HG03175 (cell line): ENCODE data around the gene CD84.
"Not testable (repeated sequence)": the region's sequence is repeated elsewhere in the genome, so short reads cannot be mapped to it uniquely, and the experiment has no call there.

Source experiments
- ATAC-seq: cut with Tn5 transposase; IDR thresholded peaks from one replicate; pipeline ENCODE4 v1.9.1; 2021; ENCODE audit warnings: mild to moderate bottlenecking, moderate library complexity; ENCODE audit not compliant: unreplicated experiment

CD84 gene

DNA sequence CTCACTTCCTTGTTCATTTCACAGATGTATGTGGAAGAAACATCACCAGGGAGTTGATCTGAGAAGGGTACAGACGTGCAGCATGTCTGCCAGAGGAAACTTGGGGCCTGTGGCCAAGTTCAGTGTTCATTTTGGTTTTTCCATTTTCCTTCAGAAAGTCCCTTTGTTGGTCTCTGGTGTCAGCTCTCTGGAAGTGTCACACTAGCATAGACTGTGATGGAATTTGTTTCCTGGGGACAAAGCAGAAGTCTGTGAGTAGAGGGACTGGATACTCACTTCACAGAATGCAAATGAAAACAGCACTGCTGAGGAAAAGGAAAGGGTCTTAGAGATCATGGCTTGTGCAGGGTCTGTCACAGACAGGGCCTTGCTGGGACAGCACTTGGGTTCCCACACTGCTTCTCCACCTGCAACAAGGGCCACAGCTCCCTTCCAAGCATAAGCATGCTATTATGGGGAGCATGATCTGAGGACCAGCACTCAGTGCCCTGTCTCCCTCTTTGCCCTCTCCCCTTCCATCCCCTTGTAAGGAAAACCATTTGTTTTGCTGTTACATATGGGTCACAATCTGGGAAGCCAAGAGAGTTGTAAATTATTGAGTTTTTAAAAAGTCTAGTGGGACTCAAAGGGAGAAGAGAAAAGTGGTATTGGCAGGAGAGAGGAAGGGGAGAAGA, 31.4 kb upstream of the CD84 start:
- no peak for ATAC-seq

DNA sequence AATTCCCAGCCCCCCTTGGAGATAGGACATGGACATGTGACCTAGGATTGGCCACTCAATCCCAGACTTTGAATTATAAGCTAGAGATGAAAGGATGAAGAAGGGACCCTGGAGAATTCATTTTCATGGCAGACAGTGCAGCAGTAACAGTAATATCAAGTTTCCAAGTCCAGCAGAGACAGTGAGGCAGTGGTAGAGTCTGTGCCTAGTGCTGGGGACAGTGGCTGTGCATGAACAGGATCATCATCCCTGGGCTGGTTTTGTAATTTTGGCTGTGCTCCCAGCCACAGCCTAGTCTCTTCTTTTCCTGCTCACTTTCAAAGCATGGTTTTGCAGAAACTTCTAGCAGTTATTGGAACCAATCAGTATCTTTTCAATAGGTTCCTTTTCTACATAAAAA, 29.6 kb upstream of the CD84 start:
- ATAC-seq: no peak

DNA sequence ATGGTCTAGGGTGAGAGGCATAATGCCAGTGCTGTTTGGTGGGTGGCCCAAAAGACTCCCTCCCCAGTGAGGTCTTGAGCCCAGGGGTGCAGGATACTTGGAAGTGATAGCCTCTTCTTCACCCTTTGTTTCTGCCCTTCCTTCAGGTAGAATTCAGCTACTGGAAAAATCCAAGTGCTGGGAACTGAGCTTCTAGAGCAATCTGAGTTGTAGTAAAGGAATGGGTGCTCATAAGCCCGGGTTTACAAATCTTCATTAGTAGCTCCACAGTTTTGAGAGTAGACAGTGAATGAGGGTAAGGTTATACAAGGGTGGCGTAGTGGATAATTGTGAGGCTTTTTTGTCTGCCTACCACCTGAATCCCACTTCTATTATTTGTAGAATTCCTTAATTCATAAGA, 29.2 kb upstream of the CD84 start:
- ATAC-seq: no peak

DNA sequence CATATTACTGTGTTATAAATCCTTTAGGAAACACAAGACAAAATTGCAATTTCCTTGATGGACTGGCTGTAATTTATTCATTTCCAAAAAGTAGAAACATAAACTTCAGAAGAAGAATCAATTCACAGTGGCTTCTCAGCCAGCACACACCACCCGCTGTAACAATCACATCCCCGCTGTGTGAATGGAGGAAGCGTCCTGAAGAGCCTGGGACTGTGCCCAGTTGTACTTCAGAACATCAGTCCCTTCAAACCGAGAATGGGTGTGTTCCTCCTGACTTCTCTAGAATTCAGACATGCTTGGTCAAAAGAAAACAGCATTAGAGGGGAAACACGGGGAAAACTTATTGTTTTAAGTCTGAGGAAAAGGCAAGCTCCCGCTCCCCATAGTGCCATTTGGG, 28.8 kb upstream of the CD84 start:
- ATAC-seq: no peak

DNA sequence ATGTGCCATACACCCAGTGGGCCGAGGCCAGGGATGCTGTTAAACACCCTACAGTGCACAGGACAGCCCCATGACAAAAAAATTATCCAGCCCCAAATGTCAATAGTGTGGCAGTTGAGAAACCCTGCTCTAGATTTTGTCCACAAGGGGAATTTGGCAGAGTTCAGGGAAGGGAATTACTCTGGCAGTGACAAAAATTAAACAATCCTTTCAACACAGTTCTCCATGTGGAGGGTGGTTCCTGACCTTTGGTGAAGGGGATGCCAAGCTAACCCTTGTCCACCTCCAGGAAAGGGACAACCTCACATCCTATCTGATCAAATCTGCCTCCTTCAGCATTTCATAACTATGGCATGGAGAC, 28.4 kb upstream of the CD84 start:
- no peak for ATAC-seq

DNA sequence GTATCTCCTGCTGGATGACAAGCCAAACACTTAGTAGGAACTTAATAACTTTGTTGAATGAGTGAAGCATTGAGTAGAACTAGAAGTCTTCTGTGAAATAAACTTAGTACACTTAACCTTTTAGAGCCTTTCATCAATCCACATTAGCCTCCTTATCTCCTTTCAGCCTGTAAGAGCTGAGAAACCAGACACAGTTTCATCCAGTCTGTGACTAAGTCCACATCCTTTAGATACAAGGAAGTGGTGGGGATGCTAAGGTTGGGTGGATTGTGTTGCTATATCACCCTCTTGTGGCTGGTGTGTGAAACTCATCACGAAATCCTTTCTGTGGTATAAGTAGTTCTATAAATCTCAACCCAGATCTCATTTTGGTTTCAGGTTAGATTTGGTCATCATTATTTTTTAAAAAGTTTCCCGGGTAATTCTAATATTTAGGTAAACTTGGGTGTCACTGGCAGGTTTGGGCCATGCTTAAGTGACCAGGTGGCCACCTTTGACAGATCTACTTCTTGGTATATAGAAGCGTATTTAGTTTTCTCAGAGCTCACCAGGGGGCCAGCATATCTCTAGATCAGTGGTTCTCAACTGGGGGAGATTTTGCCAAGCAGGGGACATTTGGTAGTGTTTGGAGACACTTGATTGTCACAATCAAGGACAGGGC, 27.8 kb upstream of the CD84 start:
- peak; percentile 84 for ATAC-seq

DNA sequence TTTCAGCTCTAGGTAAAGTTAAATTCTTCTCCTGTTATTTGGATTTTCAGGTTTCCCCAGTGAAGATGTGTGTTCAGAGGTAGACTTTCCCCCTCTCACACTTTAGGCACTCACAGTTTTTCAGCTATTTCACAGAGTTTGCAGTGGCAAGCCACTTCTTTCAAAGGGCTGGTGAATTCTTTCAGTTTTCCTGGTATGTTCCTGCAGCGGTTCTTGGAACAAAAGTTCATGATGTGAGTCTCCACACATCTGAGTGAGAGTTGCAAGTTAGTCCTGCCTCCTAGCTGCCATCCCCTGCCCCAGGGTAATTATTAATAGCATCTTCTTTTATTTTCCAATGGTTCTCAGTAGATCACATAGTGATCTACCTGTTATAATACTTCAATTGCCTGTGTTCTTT, 27.3 kb upstream of the CD84 start:
- ATAC-seq: no peak

DNA sequence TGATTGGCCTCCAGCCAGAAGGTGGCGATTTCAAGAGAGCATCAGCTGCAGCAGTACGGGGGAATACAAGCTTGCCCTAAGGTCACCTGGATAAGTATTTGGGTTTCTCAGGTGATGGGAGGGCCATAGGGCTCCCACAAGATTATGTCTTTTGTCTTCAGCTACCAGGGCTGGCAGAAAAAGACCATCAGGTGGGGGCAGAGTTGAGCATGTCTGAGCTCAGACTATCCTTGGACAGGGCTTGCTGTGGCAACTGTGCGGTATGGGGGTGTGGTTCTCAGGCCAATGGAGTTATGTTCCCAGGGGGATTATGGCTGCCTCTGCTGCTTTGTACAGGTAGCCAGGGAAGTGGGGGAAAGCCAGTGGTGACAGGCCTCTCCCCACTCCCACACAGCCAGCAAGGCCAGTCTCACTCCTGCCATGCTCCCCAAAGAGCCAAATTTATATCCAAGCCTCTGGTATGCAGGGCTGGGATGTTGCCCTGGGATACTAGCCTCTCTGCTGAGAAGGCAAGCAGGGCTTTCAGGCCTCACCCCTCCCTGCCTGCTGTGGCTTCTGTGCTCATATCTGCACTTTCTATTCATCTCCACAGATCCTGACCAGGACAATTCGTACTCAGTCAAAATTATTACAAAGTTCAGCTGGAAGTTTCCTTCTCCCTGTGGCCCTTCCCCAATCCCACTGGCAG, 26.6 kb upstream of the CD84 start:
- no peak for ATAC-seq

DNA sequence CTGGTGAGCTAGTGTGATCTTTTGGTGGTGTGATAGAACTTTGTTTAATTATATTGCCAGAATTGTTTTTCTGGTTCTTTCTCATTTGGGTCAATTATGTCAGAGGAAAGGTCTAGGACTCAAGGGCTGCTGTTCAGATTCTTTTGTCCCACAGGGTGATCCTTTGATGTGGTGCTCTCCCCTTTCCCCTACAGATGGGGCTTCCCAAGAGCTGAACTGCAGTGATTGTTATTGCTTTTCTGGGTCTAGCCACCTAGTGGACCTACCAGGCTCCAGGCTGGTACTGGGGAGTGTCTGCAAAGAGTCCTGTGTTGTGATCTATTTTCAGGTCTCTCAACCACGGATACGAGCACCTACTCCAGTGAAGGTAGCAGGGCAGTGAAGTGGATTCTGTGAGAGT, 25.9 kb upstream of the CD84 start:
- no peak for ATAC-seq

DNA sequence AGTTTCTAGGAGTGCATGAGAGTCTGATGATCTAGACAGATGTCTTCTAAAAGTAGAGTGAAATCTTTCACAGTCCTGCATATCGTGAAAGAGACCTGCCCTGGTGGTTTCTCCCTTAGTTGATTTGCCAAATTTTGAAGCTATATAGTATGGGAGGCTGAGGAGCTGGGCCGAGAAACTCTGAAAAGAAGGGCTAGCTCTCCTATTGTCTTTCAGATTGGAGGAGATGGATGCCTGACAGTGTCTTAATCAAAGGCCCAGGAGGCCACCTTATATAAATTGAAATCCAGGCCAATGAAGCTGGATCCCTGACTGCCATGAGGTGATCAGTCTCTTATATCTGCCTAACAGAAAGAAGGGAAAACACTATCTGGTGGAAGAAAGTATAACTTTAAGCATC, 18.4 kb upstream of the CD84 start:
- no peak for ATAC-seq

DNA sequence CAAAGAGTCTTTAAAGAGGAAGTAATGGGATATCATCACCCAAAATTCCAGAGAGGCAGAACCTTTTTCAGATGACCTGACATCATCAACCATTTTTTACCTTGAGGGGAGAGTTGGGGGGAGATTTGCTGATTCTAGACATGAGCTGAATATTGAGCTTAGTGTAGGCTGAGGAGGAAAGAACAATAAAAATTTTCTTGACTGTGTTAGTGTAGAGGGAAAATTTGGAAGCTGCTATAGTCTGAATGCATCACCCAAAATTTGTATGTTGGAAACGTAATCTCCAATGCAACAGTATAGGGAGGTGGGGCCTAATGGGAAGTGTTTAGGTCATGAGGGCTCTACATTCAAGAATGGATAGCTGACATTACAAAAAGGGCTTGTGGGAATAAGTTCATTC, 17.8 kb upstream of the CD84 start:
- no peak for ATAC-seq

DNA sequence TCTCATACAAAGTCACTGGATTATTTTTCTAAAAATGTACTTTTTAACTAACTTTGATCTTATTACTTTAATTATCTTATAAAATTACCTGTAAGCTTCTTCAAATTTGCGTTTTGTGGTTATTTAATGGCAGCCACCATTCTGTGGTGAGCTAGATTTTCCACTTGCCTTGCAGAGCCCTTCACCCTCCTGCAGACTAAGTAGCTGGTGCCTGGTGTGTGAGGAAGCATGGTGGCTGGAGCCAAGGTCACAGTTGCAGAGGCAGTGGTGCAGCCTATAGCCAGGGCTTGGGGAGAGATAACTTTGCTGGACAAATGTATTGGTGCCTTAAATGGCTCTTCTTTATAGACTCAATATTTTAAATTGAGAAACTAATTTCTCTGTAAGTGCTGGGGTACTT, 11.2 kb upstream of the CD84 start:
- ATAC-seq: no peak

DNA sequence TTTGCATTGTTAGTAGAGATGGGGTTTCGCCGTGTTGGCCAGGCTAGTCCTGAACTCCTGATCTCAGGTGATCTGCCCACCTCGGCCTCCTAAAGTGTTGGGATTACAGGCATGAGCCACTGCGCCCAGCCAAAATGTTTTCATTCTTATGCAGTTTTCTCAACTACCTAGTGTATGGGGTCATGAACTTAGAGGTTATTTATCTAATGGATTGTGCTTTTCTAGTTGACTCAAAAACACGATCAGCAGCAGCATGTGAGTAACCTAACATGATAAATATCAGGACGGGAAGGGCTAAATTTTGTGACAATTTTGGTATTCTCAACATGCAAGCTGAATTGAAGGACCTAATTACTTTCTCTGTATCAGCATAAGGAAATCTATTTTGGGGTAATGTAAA, 9.2 kb upstream of the CD84 start:
- no peak for ATAC-seq

DNA sequence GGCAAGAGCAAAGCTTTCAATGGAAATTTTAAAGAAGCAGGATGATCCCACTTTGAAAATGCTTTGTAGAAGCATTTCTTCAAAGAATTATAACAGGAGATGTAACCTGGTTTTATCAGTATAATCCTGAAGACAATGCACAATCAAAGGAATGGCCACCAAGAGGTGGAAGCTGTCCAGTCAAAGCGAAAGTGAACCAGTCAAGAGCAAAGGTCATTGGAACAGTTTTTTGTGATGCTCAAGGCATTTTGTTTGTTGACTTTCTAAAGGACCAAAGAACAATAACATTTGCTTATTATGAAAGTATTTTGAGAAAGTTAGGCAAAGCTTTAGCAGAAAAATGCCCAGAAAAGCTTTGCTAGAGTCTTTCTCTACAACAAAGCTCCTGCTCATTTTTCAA, 5.5 kb upstream of the CD84 start:
- ATAC-seq: no peak

DNA sequence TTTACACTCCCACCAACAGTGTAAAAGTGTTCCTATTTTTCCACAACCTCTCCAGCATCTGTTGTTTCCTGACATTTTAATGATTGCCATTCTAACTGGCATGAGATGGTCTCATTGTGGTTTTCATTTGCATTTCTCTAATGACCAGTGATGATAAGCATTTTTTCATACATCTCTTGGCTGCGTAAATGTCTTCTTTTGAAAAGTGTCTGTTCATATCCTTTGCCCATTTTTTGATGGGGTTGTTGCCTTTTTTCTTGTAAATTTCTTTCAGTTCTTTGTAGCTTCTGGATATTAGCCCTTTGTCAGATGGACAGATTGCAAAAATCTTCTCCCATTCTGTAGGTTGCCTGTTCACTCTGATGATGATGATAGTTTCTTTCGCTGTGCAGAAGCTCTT, 3.7 kb upstream of the CD84 start:
- not testable (repeated sequence) for ATAC-seq

DNA sequence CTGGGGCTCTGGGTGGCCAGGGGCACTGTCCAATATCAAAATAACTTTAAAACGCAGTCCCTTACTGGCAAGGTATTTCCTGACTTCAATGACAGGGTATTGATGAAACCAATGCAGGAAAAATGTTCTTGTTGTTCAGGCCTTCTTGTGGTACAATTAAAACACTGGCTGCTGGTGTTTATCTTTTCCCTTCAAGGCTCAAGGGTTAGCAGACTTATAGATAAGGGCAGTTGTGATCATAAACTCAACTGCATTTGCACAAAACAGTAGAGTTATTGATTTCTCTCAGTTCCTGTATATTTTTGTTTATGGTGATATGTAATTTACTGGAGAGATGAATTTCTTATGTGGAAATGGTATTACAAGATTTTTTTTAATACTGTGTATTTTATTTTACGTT, 2.7 kb upstream of the CD84 start:
- no peak for ATAC-seq

DNA sequence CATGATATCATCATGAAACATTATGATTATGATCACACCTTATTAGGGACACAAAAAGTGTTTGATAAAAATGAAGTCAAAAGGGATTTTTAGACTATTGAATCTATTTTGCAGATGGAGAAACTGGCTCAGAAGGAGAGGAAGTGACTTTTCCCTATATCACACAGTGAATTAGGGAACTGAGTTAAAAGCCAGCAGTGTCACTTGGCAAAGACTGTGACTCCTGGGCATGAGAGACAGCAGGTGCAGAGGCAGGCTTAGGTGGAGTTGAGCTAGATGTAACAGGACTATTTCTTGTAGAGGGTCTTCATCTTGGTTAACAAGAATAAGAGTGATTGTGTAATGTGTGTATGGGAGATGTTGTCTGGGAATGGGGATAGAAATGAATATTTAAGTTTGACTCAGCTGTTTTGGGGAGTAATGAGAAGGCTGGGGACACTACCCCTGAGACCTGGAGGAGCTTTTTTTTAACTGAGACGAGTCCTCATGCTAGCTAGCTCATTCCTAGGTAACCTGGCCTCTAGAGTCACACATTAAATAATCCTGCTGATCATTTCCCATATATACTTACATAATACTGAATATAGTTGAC, 1.0 kb upstream of the CD84 start:
- ATAC-seq: no peak

DNA sequence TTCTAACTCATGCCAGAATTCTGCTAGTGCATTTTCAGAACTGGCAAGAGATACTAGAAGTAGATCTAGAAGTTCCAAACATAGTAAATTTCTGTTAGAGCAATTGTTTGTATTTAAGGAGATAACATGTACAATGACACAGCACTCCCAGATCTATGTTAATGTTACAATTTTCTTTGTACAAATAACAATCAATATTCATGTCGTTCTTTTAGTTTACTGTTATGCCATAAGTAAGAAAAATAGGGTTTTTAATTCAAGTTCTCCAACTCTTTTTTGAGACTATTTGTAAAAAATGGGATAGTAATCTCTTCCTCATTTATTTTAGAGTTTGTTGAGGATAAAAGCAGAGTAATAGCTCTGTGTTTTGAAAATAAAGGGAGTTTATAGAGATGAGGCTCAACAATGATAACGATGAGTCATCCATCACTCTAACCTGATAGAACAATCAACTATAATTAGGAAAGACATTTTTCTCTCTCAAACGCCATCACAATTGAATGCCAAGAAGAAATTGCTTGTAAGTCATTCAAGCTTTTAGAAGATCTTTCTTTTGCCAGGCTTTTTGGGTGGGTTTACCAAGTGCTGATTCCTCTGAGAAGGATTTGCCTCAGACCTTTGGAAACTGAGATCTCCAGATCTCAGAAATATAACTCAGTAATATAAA, 638 bp downstream of the CD84 start:
- ATAC-seq: no peak

DNA sequence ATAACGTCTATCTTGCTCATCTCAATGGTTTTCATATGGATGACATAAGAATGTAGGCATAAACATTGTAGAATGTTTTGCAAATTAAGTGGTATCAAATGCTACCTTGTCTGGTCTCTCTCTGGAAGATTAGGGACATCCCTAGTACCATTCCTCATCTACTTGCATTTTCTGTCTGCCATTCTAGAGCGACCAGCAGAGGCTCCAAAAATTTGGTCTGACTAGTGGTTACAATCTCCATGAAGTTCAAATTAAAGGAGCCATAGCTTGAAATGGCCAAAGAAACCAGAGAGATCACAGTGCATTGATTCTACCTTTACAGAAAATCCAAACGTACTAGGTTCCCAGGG, 1.1 kb downstream of the CD84 start:
- ATAC-seq: no peak

DNA sequence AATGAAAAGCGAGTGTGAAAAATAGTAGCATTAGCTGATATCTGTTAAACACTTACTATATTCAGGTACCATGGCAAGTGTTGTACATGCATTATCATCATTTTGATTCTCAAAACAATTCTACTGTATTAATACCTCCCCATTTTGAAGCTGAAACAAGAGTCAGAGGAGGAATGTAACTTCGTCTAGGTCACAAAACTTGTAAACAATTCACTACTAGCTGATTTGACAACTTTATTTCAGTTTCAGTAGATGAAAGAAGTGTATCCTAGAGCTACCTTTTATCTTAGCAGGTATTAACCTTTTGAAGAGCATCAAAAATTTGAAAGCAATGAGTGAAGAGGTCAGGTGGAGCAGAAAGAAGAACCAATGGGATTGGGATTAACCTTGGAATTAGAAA, 1.6 kb downstream of the CD84 start:
- no peak for ATAC-seq

DNA sequence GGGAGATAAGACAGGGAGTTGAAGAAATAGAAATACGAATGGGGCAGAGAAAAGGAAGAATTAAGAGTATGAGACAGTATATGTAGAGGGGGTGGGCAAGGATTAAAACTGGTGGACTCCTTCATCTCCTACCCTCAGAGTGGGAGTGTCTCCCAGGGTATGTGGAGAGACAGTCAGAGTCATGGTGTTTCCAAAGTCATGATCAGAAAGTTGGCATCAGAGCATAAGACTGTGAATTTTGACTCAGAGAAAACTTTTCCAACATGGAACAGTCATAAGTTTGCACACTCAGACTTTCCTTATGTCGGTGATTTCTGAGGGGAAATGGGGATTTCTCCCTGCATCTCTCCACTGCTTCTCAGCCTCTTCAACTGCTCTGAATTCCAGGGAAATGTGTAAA, 2.4 kb downstream of the CD84 start:
- ATAC-seq: no peak

DNA sequence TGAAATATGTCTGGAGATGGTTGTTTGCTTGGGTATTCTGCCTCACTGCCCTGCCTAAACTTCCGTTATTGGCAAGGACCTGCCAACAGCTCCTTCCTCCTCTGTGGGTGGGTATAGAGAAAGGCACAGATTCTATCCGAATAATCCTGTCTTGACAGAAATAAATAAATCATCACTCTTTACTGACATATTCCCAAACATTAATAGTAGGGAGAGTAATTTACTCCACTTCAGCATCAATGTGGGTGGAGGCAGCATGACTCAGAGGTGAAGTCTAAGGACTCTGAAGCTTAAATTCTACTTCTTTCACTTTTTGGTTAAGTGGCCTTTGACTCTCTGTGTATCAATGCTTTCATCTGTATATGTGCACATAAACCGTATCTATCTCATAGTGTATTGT, 2.9 kb downstream of the CD84 start:
- ATAC-seq: no peak
